Endothelial cell of umbilical vein (primary cell): ENCODE measurements around the gene ST6GALNAC2. TPM values are rescaled to one million over a fixed set of nuclear protein-coding genes. Genes with fewer than 3 reads are reported as not detected.

Experiments used
- BruUV-seq: library from RNA; stranded (reverse); fragments of 400-500 nt; replicated peaks from 2 replicates; lab custom pipeline; 2021; lab: Mats Ljungman, UMichigan
- CTCF ChIA-PET: fragments of 300-600, 350-600 bp; sonication (Branson Sonifier 250); formaldehyde crosslinking; loops from one replicate; lab custom pipeline; 2021; ENCODE audit warnings: antibody characterized with exemption, inconsistent platforms; lab: Charles Lee
- POLR2A ChIA-PET: fragments of 300-600, 350-600 bp; sonication (Branson Sonifier 250); formaldehyde crosslinking; loops from one replicate; lab custom pipeline; 2021; ENCODE audit warnings: antibody characterized with exemption, inconsistent platforms; lab: Charles Lee
- DNase-seq: peaks from one replicate; pipeline ENCODE4 v3.0.0-alpha.2; 2011; ENCODE audit warnings: low read depth, low spot score
- FAIRE-seq: peaks from 2 replicates; lab custom pipeline; 2011; peaks lifted over from hg19 to GRCh38; lab: Jason Lieb, UNC
- H2AFZ ChIP-seq: 2 replicates; pipeline ENCODE4 v1.6.0; 2012; ENCODE audit warnings: low read depth, low read length, control low read depth, inconsistent platforms
- H3K27ac ChIP-seq: 2 replicates; pipeline ENCODE4 v1.5.1; 2011; ENCODE audit warnings: low read depth, mild to moderate bottlenecking, control low read depth, low read length, moderate library complexity; ENCODE audit not compliant: insufficient read depth
- H3K27me3 ChIP-seq, 2 experiments: 2 replicates each; pipeline versions ENCODE4 v1.6.0 to v1.6.1; 2011; ENCODE audit warnings: low read length in 2 of 2, mixed read lengths in 1 of 2; ENCODE audit not compliant: control insufficient read depth in 2 of 2, insufficient read depth in 2 of 2
- H3K36me3 ChIP-seq, 2 experiments: 2 replicates in 1 of 2; 3 replicates in 1 of 2; pipeline ENCODE4 v1.5.1; 2011; ENCODE audit warnings: low read length in 2 of 2, mild to moderate bottlenecking in 1 of 2, moderate library complexity in 1 of 2; ENCODE audit not compliant: control insufficient read depth in 2 of 2, insufficient read depth in 2 of 2; ENCODE audit errors: extremely low read depth in 1 of 2
- H3K4me1 ChIP-seq: 3 replicates; pipeline ENCODE4 v1.5.1; 2011; ENCODE audit warnings: mild to moderate bottlenecking, low read length; ENCODE audit not compliant: control insufficient read depth, insufficient read depth; ENCODE audit errors: extremely low read depth
- H3K4me2 ChIP-seq: 2 replicates; pipeline ENCODE4 v1.6.1; 2011; ENCODE audit warnings: low read length, control low read depth, mixed read lengths; ENCODE audit not compliant: insufficient read depth
- H3K4me3 ChIP-seq, 3 experiments: fragments of 200-600 bp in 1 of 3; sonication (generic), shearing (Covaris generic) in 1 of 3; replicated peaks in 1 of 3; 2 replicates each; pipeline ENCODE4 v1.5.1; 2011 to 2016; ENCODE audit warnings: control low read depth in 3 of 3, low read length in 3 of 3, mild to moderate bottlenecking in 2 of 3, inconsistent platforms in 1 of 3, low read depth in 1 of 3, moderate library complexity in 1 of 3; ENCODE audit not compliant: insufficient read depth in 1 of 3
- H3K79me2 ChIP-seq: 2 replicates; pipeline ENCODE4 v1.6.0; 2012; ENCODE audit warnings: low read length, inconsistent platforms; ENCODE audit not compliant: control insufficient read depth, insufficient read depth
- H3K9ac ChIP-seq: replicated peaks from 2 replicates; pipeline ENCODE3; 2011; ENCODE audit warnings: low read length, control low read depth; ENCODE audit not compliant: insufficient read depth; ENCODE audit errors: extremely low read depth
- H3K9me1 ChIP-seq: replicated peaks from 3 replicates; pipeline ENCODE4 v1.6.0; 2011; ENCODE audit warnings: mild to moderate bottlenecking, low read length; ENCODE audit not compliant: control insufficient read depth, insufficient read depth; ENCODE audit errors: extremely low read depth
- H3K9me3 ChIP-seq: replicated peaks from 2 replicates; pipeline ENCODE4 v1.5.1; 2012; ENCODE audit warnings: low read length, inconsistent platforms; ENCODE audit not compliant: control insufficient read depth, insufficient read depth
- H4K20me1 ChIP-seq: replicated peaks from 2 replicates; pipeline ENCODE3; 2011; ENCODE audit warnings: mild to moderate bottlenecking, low read length; ENCODE audit not compliant: control insufficient read depth, insufficient read depth; ENCODE audit errors: extremely low read depth
- CTCF ChIP-seq, 2 donors: IDR thresholded peaks; 1 replicate in 1 of 2; 2 replicates in 1 of 2; pipeline ENCODE4 v1.5.1; 2011; ENCODE audit warnings: low read length in 2 of 2, mild to moderate bottlenecking in 2 of 2, moderate library complexity in 2 of 2, control low read depth in 1 of 2, inconsistent platforms in 1 of 2, low read depth in 1 of 2; ENCODE audit not compliant: insufficient read depth in 1 of 2; ENCODE audit errors: extremely low read depth in 1 of 2
- EZH2 ChIP-seq: IDR thresholded peaks from 2 replicates; pipeline ENCODE4 v1.6.1; 2012; ENCODE audit warnings: borderline replicate concordance, low read depth, mild to moderate bottlenecking, moderate library complexity, low read length, inconsistent platforms; ENCODE audit not compliant: severe bottlenecking
- FOS ChIP-seq: IDR thresholded peaks from 2 replicates; pipeline ENCODE4 v1.6.1; 2011; ENCODE audit warnings: mild to moderate bottlenecking, low read length, moderate library complexity, borderline replicate concordance; ENCODE audit not compliant: insufficient read depth
- GATA2 ChIP-seq: IDR thresholded peaks from 2 replicates; pipeline ENCODE4 v1.7.0; 2011; ENCODE audit warnings: low read depth, mild to moderate bottlenecking, moderate library complexity, mixed read lengths, low read length; ENCODE audit not compliant: insufficient read length, insufficient read depth
- JUN ChIP-seq: IDR thresholded peaks from 2 replicates; pipeline ENCODE4 v1.6.1; 2011; ENCODE audit warnings: borderline replicate concordance, low read depth; ENCODE audit not compliant: insufficient read length, insufficient read depth
- MYC ChIP-seq: IDR thresholded peaks from one replicate; pipeline ENCODE4 v1.6.1; 2011; ENCODE audit warnings: mild to moderate bottlenecking, low read depth, low read length
- POLR2A ChIP-seq: IDR thresholded peaks from 2 replicates; pipeline ENCODE4 v1.6.1; 2012; ENCODE audit warnings: low read depth, mild to moderate bottlenecking, control low read depth, low read length
- dilution Hi-C: fragments of 300-500 bp; cut with MboI; formaldehyde crosslinking; loops from one replicate; pipeline ENCODE4 v1.15.0; 2019; ENCODE audit warnings: low sequenced_read_pairs; ENCODE audit not compliant: extremely low pct_ligation_motif_present
- intact Hi-C: fragments of 100-400 bp; cut with micrococcal nuclease; formaldehyde crosslinking; loops from one replicate; pipeline ENCODE4 v1.10.0; 2022
- polyA plus RNA-seq, 4 experiments: library from polyadenylated mRNA; depleted of rRNA in 3 of 4; stranded (reverse) in 3 of 4; unstranded in 1 of 4; fragments of >200 nt; gene quantifications; 2 replicates each; pipeline versions ENCODE4 v1.2.1 to v1.2.3, GENCODE V29; 2011 to 2012; ENCODE audit warnings: missing spikeins in 1 of 4
- total RNA-seq: library from RNA; stranded (reverse); gene quantifications from 2 replicates; pipeline ENCODE4 v1.2.3, GENCODE V29; 2021

Gene ST6GALNAC2
- total and polyA plus RNA-seq, 2 donors (not counting 3 experiments of a cell fraction or from before 2014, with no cell fraction given): 0.59 to 1.7 TPM

GRCh38 chr17:76593384-76593826 lies 7.7 kb upstream of the ST6GALNAC2 start:
- no peaks in the 10 kb centered on the region for H3K36me3 ChIP-seq
- dilution Hi-C loops: no loop called here
- H3K4me1 ChIP-seq: no peaks in the 10 kb centered on the region
- intact Hi-C loops: no loop called here
- CTCF ChIA-PET: interaction anchor here (1.2 to 4.4 kb wide), 2 partner anchors 31 kb away, joined by 3 to 13 read pairs; no protein-coding TSS in a partner anchor
- DNase-seq (no peak), FAIRE-seq (peak; percentile 63)
- no peaks in the 10 kb centered on the region for H4K20me1 ChIP-seq
- H3K79me2 ChIP-seq: no peaks in the 10 kb centered on the region
- H3K4me3 ChIP-seq: no peak overlapping the region
- no TSS peak for BruUV-seq
- H3K27me3 ChIP-seq: no peaks in the 10 kb centered on the region
- H3K9me3 ChIP-seq: no peaks in the 10 kb centered on the region
- H3K9me1 ChIP-seq: no peaks in the 10 kb centered on the region
- H3K9ac ChIP-seq: no peak overlapping the region
- POLR2A ChIA-PET: interaction anchor here (0.6 kb wide), 1 partner anchor 1179 kb away, joined by 4 read pairs; no protein-coding TSS in a partner anchor
- no peak for TF ChIP-seq JUN
- TF ChIP-seq POLR2A: no peak
- H2AFZ ChIP-seq: no peak overlapping the region
- H3K4me2 ChIP-seq: no peak overlapping the region
- H3K27ac ChIP-seq: no peak overlapping the region

GRCh38 chr17:76588182-76588581 lies 2.5 kb upstream of the ST6GALNAC2 start:
- FAIRE-seq (no peak), DNase-seq (no peak)
- Histone ChIP-seq H2AFZ (no peak overlapping the region), H3K27me3 (peaks cover 16 to 18% of the 10 kb centered on the region in 2 experiments), H3K9me3 (no peaks in the 10 kb centered on the region), H3K9ac (no peak overlapping the region), H4K20me1 (no peaks in the 10 kb centered on the region), H3K4me1 (peaks cover 5% of the 10 kb centered on the region), H3K27ac (no peak overlapping the region), H3K4me2 (no peak overlapping the region), H3K9me1 (no peaks in the 10 kb centered on the region), H3K79me2 (no peaks in the 10 kb centered on the region), H3K4me3 (no peak overlapping the region), H3K36me3 (no peaks in the 10 kb centered on the region)
- intact Hi-C loops (loop anchor here (5.0 kb wide), 1 partner anchor 34 kb away; no protein-coding TSS in a partner anchor), dilution Hi-C loops (no loop called here)
- ChIA-PET POLR2A (no interaction called here), CTCF (interaction anchor here (1.0 to 2.7 kb wide), 5 partner anchors 13 to 93 kb away, joined by 3 to 17 read pairs (median 4); no protein-coding TSS in a partner anchor)
- no TSS peak for BruUV-seq
- TF ChIP-seq MYC (no peak), FOS (no peak), EZH2 (no peak), GATA2 (no peak), CTCF (IDR thresholded peaks at IDR 0.05; ENCODE audit: extremely low read depth in 1 of 2, insufficient read depth in 1 of 2, low read depth in 1 of 2, low read length in 2 of 2) (no peak)
